Duodenal mucosa (tissue), 2 donors: ENCODE data around the gene ARRDC4.
A peak's percentile ranks its signal among the peaks of the same experiment; 100 is the strongest.

Experiments
- H3K27ac ChIP-seq: one replicate; pipeline ENCODE4 v1.7.0; 2013; ENCODE audit warnings: low read depth, low read length
- H3K27me3 ChIP-seq, 2 donors: one replicate each; pipeline ENCODE4 v1.7.0; 2013; ENCODE audit warnings: low read length in 2 of 2, control low read depth in 1 of 2; ENCODE audit not compliant: insufficient read depth in 2 of 2, control insufficient read depth in 1 of 2
- H3K36me3 ChIP-seq, 2 donors: one replicate each; pipeline ENCODE4 v1.7.0; 2013; ENCODE audit warnings: low read length in 2 of 2, control low read depth in 1 of 2; ENCODE audit not compliant: insufficient read depth in 2 of 2, control insufficient read depth in 1 of 2
- H3K4me1 ChIP-seq, 2 donors: one replicate each; pipeline ENCODE4 v1.7.0; 2013; ENCODE audit warnings: low read length in 2 of 2, control low read depth in 1 of 2; ENCODE audit not compliant: insufficient read depth in 2 of 2, control insufficient read depth in 1 of 2
- H3K4me3 ChIP-seq, 2 donors: one replicate each; pipeline ENCODE4 v1.7.0; 2013; ENCODE audit warnings: low read length in 2 of 2, low read depth in 1 of 2
- H3K9ac ChIP-seq, 2 donors: one replicate each; pipeline ENCODE4 v1.7.0; 2013; ENCODE audit warnings: low read length in 2 of 2, low read depth in 1 of 2
- H3K9me3 ChIP-seq, 2 donors: one replicate each; pipeline ENCODE4 v1.7.0; 2013; ENCODE audit warnings: low read length in 2 of 2, control low read depth in 1 of 2; ENCODE audit not compliant: control insufficient read depth in 1 of 2

The ARRDC4 gene

DNA sequence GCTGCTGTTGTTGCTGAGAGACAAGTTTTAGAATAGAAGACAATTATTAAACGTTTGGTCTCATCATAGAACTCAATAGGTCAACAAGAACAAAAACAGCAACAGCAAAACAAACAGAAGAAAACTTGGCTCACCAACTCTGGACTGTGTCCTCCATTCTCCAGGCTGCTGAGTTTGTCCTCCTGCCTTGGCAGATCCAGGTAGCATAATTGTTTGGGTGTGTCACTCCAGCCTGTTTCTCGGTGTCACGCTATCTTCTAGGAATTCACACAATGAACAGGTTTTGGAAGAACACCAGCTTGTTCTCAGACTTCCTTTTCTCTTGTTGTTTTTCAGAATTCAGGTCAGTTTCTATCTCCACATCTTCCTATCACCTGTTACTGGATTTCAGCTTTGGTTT is 34.7 kb downstream of the ARRDC4 start:
- Histone ChIP-seq H3K27ac (no peak overlapping the region), H3K27me3 (no peaks in the 10 kb centered on the region), H3K36me3 (no peaks in the 10 kb centered on the region), H3K4me3 (peak overlapping the region; percentile 0 to 12), H3K9me3 (no peaks in the 10 kb centered on the region), H3K4me1 (peaks cover 20 to 22% of the 10 kb centered on the region in 2 donors), H3K9ac (no peak overlapping the region)

DNA sequence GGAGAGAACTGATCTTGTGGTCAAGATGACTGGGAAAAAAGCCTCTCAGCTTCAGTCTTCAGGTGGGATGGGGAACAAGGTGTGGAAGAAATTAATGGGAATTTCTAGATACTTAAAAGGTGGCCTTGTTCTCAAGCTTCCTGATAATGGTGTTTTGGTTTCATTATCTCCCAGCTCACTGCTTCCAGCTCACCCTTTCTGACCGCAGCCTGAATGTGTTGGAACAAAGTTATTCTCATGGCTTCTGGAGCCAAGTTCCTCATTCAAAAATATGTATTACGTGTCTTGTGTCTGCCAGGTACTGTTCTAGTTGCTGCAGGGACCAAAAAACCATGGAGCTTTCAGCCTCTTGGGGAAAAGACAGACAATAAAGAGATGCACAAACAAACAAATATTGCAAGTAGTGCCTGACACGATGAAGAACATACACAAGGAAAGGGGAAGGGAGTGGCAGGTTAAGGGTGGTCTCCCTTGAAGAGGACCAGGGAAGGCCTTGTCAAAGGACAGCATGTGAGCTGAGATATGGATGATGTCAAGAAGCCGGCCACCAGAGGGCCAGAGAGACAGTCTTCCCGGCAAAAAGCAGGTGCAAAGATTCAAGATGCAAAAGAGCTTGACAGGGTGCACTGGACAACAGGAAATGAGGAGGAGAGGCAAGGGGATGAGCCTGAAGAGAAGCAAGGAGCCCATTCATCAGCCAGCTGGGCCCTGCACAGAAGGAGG is 35.5 kb downstream of the ARRDC4 start:
- H3K27ac ChIP-seq: no peak overlapping the region
- no peak overlapping the region for H3K9ac ChIP-seq

DNA sequence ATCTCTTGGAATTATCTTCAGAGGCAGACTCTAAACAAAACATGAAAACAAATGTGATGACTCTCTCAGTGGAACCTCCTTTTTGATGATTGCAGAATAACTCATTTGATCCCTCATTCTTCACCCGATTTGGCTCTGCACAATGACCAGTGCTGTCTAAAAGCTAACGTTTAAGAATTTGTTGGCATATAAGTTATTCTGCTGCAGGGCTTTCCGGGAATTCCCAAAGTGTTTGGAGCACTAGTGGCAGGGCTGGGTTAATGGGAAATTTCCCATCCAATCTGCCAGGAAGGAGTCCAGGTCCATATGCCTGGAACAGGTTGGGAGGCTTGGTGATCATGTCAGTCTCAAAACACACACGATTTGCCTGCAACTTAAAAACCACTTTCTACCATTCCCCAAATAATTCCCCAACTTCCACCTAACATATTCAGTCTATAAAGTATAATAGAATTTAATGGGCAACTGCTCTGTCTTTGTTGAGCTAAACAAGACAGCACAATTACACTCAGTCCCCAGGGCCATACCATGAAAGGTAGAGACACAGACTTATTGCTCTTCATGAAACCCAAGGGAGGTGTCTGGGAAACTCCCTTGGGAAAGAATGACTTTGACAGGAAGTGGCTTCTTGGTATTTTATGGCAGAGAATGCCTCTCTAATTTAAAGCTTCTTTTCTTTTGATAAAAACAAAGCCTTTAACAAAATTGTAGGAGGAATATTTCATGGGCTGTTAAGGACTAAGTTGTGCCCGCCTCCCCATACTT is 38.0 kb downstream of the ARRDC4 start:
- Histone ChIP-seq H3K4me1 (peaks cover 28% of the 10 kb centered on the region in 2 donors), H3K27ac (no peak overlapping the region), H3K4me3 (no peak overlapping the region), H3K9ac (no peak overlapping the region), H3K27me3 (peaks cover 0 to 2% of the 10 kb centered on the region in 2 donors), H3K9me3 (no peaks in the 10 kb centered on the region), H3K36me3 (no peaks in the 10 kb centered on the region)

More for the DNA sequence above, 35.5 kb downstream of the ARRDC4 start:
- Histone ChIP-seq H3K4me3 (peak overlapping the region; percentile 0 to 12), H3K4me1 (peaks cover 24 to 28% of the 10 kb centered on the region in 2 donors), H3K9me3 (no peaks in the 10 kb centered on the region), H3K27me3 (no peaks in the 10 kb centered on the region), H3K36me3 (no peaks in the 10 kb centered on the region)

GRCh38 chr15:98000249-98001203 is 40.0 kb downstream of the ARRDC4 start:
- Histone ChIP-seq H3K4me3 (peak overlapping the region in 1 of 2 donors; percentile 19), H3K36me3 (no peaks in the 10 kb centered on the region), H3K9ac (no peak overlapping the region), H3K9me3 (no peaks in the 10 kb centered on the region), H3K27me3 (peaks cover 0 to 2% of the 10 kb centered on the region in 2 donors), H3K4me1 (peaks cover 18% of the 10 kb centered on the region in 2 donors), H3K27ac (no peak overlapping the region)

DNA sequence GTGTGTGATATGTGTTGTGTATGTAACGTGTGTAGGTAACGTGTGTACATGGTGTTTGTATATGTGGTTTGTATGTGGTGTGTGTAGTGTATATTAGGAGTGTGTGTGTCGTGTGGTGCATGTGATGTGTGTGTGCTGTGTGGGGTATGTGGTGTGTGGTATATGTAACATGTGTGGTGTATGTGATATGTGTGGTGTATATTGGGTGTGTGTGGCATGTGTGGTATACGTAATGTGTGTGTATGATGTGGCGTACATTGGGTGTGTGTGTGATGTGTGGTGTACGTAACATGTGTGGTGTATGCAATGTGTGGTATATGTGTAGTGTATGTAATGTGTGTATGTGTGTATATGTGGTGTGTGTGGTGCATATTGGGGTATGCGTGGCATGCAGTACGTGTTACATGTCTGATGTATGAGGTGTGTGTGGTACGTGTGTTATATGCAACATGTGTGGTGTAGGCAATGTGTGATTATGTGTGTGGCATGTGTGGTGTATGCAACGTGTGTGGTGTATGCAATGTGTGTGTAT is 41.2 kb downstream of the ARRDC4 start:
- no peak overlapping the region for H3K4me3 ChIP-seq
- H3K9me3 ChIP-seq: no peaks in the 10 kb centered on the region
- peaks cover 10% of the 10 kb centered on the region in 2 donors for H3K4me1 ChIP-seq
- no peaks in the 10 kb centered on the region for H3K36me3 ChIP-seq
- H3K9ac ChIP-seq: no peak overlapping the region
- no peak overlapping the region for H3K27ac ChIP-seq
- peaks cover 0 to 2% of the 10 kb centered on the region in 2 donors for H3K27me3 ChIP-seq

DNA sequence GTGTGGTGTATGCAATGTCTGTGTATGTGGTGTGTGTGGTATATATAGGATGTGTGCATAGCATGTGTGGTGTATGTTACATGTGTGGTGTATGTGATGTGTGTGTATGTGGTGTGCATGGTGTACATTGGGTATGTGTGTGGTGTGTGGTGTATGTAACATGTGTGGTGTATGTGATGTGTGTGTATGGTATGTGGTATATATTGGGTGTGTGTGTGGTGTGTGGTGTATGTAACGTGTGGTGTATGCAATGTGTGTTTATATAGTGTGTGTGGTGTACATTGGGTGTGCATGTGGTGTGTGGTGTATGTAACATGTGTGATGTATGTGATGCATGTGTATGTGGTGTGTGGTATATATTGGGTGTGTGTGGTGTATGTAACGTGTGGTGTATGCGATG is 41.9 kb downstream of the ARRDC4 start:
- H3K9me3 ChIP-seq: no peaks in the 10 kb centered on the region
- no peaks in the 10 kb centered on the region for H3K36me3 ChIP-seq
- H3K27me3 ChIP-seq: peaks cover 0 to 2% of the 10 kb centered on the region in 2 donors
- H3K27ac ChIP-seq: no peak overlapping the region
- H3K4me3 ChIP-seq: no peak overlapping the region
- H3K4me1 ChIP-seq: peaks cover 10% of the 10 kb centered on the region in 2 donors
- H3K9ac ChIP-seq: no peak overlapping the region

DNA sequence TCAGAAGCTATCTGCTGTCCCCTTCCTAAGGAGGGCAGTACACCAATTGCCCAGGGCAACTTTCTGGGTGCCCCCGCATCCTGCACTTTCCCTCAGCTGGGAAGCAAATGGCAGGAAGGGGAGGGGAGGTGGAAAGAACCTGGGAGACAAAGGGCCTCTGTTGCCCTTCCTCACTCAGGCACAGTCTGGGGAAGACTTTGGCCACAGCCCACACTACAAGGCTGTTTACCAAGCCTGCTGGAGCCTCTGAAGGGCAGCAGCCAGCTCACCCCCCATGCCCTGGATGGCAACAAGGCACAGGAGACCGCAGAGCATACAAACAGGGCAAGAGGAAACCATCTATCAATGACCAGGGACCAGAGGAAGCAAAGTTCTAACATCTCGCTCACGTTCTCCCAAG is 42.4 kb downstream of the ARRDC4 start:
- Histone ChIP-seq H3K27ac (no peak overlapping the region), H3K9ac (no peak overlapping the region), H3K4me1 (peaks cover 10% of the 10 kb centered on the region in 2 donors), H3K27me3 (peaks cover 0 to 2% of the 10 kb centered on the region in 2 donors), H3K4me3 (no peak overlapping the region), H3K9me3 (no peaks in the 10 kb centered on the region), H3K36me3 (no peaks in the 10 kb centered on the region)

DNA sequence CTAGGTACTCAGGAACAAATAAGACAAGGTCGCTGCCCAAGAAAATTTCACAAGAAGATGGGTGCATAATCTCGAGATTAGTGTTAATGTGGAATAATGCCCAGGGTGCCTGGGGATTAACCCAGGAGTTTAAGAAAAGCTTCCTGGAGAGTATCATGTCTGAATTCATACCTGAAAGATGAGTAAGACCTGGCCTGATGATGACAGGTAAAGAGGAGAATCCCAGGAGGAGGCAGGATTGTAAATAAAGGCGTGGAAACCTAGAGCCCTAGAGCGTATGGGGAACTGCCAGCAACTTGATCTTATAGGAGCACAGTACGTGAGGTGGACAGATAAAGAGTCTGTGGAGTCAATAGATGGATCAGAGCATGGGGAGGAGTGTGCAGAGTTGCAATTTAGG is 43.0 kb downstream of the ARRDC4 start:
- Histone ChIP-seq H3K4me1 (peaks cover 10% of the 10 kb centered on the region in 2 donors), H3K27ac (no peak overlapping the region), H3K9ac (no peak overlapping the region), H3K36me3 (no peaks in the 10 kb centered on the region), H3K9me3 (no peaks in the 10 kb centered on the region), H3K4me3 (no peak overlapping the region), H3K27me3 (peaks cover 0 to 2% of the 10 kb centered on the region in 2 donors)

DNA sequence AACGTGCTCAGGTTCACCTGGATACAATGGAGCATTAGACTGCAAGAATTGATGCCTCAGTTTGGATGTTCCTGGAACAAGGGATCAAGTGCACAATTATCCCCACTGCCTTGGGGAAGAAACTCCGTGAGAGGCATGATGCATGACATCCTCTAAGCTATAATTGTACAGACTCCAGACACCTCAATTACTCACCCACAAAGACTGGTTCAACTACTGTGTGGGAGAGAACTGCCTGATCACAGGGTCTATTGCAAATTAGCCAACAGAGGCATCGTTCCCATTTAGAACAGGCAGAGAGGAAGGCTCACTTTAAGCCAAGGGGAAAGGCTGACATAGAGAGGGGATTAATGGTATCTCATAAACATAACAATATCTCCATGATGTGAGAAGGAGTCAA is 43.5 kb downstream of the ARRDC4 start:
- H3K27me3 ChIP-seq: peaks cover 0 to 2% of the 10 kb centered on the region in 2 donors
- H3K4me1 ChIP-seq: peaks cover 10% of the 10 kb centered on the region in 2 donors
- H3K4me3 ChIP-seq: no peak overlapping the region
- H3K9me3 ChIP-seq: no peaks in the 10 kb centered on the region
- H3K27ac ChIP-seq: no peak overlapping the region
- no peaks in the 10 kb centered on the region for H3K36me3 ChIP-seq
- H3K9ac ChIP-seq: no peak overlapping the region
